Esophagus muscularis mucosa (tissue), 4 donors: ENCODE data around the gene POMT1. TPM values are rescaled to one million over a fixed set of nuclear protein-coding genes. Genes with fewer than 3 reads are reported as not detected.

Experiments used
- DNase-seq: peaks from one replicate; pipeline ENCODE4 v3.0.0-alpha.2; 2017; ENCODE audit errors: extremely low spot score
- H3K27ac ChIP-seq, 4 donors: fragments of 200-600 bp; sonication (generic); replicated peaks in 1 of 4; 1 replicate in 3 of 4; 2 replicates in 1 of 4; pipeline ENCODE4 v1.5.1; 2016 to 2019; ENCODE audit warnings: mild to moderate bottlenecking in 1 of 4
- H3K27me3 ChIP-seq, 4 donors: fragments of 200-600 bp; sonication (generic); one replicate each; pipeline versions ENCODE4 v1.5.1 to v1.6.0; 2016 to 2019
- H3K36me3 ChIP-seq, 4 donors: fragments of 200-600 bp; sonication (generic); one replicate each; pipeline ENCODE4 v1.5.1; 2016 to 2019
- H3K4me1 ChIP-seq, 4 donors: fragments of 200-600 bp; sonication (generic); one replicate each; pipeline ENCODE4 v1.5.1; 2016 to 2019
- H3K4me3 ChIP-seq, 4 donors: fragments of 200-600 bp; sonication (generic); 1 replicate in 2 of 4; 2 replicates in 2 of 4; pipeline ENCODE4 v1.5.1; 2016 to 2019; ENCODE audit warnings: mild to moderate bottlenecking in 4 of 4, moderate library complexity in 1 of 4
- H3K9me3 ChIP-seq, 4 donors: fragments of 200-600 bp; sonication (generic); 1 replicate in 3 of 4; 2 replicates in 1 of 4; pipeline ENCODE4 v1.5.1; 2016 to 2019
- CTCF ChIP-seq, 3 experiments: fragments of 200-600 bp in 2 of 3; fragments of 450-650 bp in 1 of 3; sonication (generic) in 2 of 3; IDR thresholded peaks; one replicate each; pipeline ENCODE4 v1.5.1; 2017 to 2019; ENCODE audit warnings: antibody characterized with exemption in 3 of 3, mild to moderate bottlenecking in 2 of 3, moderate library complexity in 1 of 3
- EP300 ChIP-seq: sonication (generic); formaldehyde crosslinking; IDR thresholded peaks from one replicate; pipeline ENCODE4 v1.6.1; 2017; ENCODE audit warnings: antibody characterized with exemption
- POLR2A ChIP-seq: fragments of 450-650 bp; IDR thresholded peaks from one replicate; pipeline ENCODE4 v1.6.1; 2017; ENCODE audit warnings: antibody characterized with exemption, moderate library complexity, mild to moderate bottlenecking, low read depth
- POLR2AphosphoS5 ChIP-seq, 2 donors: sonication (generic); formaldehyde crosslinking; IDR thresholded peaks; one replicate each; pipeline ENCODE4 v1.6.1; 2017; ENCODE audit warnings: antibody characterized with exemption in 2 of 2
- WGBS: methylation state at CpG from one replicate; pipeline ENCODE4 v1.1.5; 2018; 5-methylcytosine and 5-hydroxymethylcytosine counted together
- intact Hi-C: fragments of 100-400 bp; cut with DNase I; formaldehyde crosslinking; loops from one replicate; pipeline ENCODE4 v1.15.1; 2023
- total RNA-seq, 4 donors: library from RNA; depleted of rRNA; stranded (reverse); fragments of >200 nt; gene quantifications; one replicate each; pipeline versions ENCODE4 v1.1.0 to v1.2.1, GENCODE V29; 2016

The POMT1 gene
- total RNA-seq, 4 donors from 2014 or later, result 22.6 to 39.2 (median 25.0) TPM

GRCh38 chr9:131490514-131490913 lies 12.2 kb upstream of the POMT1 start:
- Histone ChIP-seq H3K36me3 (peaks cover 86 to 100% (median 100%) of the 10 kb centered on the region in 4 donors), H3K9me3 (no peaks in the 10 kb centered on the region), H3K4me1 (peaks cover 10 to 22% (median 20%) of the 10 kb centered on the region in 4 donors), H3K4me3 (no peak overlapping the region), H3K27me3 (no peaks in the 10 kb centered on the region), H3K27ac (no peak overlapping the region)
- TF ChIP-seq POLR2AphosphoS5 (IDR thresholded peaks at IDR 0.05), result no peak
- TF ChIP-seq POLR2A, result no peak
- DNase-seq, result no peak
- intact Hi-C loops, result no loop called here
- WGBS, result 68% methylated on average over 8 of the region's 8 CpGs

- H3K4me1 ChIP-seq, result peaks cover 8 to 17% (median 13%) of the 10 kb centered on the region in 4 donors
- no peaks in the 10 kb centered on the region for H3K27me3 ChIP-seq
- intact Hi-C loops, result no loop called here
- H3K27ac ChIP-seq, result no peak overlapping the region
- DNase-seq, result no peak
- H3K9me3 ChIP-seq, result no peaks in the 10 kb centered on the region
- TF ChIP-seq POLR2A, result no peak
- no peak for TF ChIP-seq EP300
- no peak for TF ChIP-seq CTCF (IDR thresholded peaks at IDR 0.05)
- no peak for TF ChIP-seq POLR2AphosphoS5 (IDR thresholded peaks at IDR 0.05)
- no peak overlapping the region for H3K4me3 ChIP-seq
- H3K36me3 ChIP-seq, result peaks cover 87 to 100% (median 100%) of the 10 kb centered on the region in 4 donors
- WGBS, result 92% methylated on average over 20 of the region's 20 CpGs
Observed at GRCh38 chr9:131491001-131491710, 11.6 kb upstream of the POMT1 start.

GRCh38 chr9:131492070-131492469 lies 10.6 kb upstream of the POMT1 start:
- H3K27ac ChIP-seq, result no peak overlapping the region
- peaks cover 88 to 100% (median 100%) of the 10 kb centered on the region in 4 donors for H3K36me3 ChIP-seq
- intact Hi-C loops, result no loop called here
- no peak overlapping the region for H3K4me3 ChIP-seq
- TF ChIP-seq EP300, result no peak
- TF ChIP-seq CTCF (IDR thresholded peaks at IDR 0.05), result no peak
- no peak for TF ChIP-seq POLR2AphosphoS5 (IDR thresholded peaks at IDR 0.05)
- DNase-seq, result no peak
- WGBS, result no CpG with 5 or more reads among the region's 6 CpGs
- H3K4me1 ChIP-seq, result peaks cover 0 to 8% (median 4%) of the 10 kb centered on the region in 4 donors
- no peaks in the 10 kb centered on the region for H3K9me3 ChIP-seq
- no peaks in the 10 kb centered on the region for H3K27me3 ChIP-seq

- intact Hi-C loops, result no loop called here
- Histone ChIP-seq H3K4me3 (no peak overlapping the region), H3K27me3 (no peaks in the 10 kb centered on the region), H3K36me3 (peaks cover 87 to 100% (median 100%) of the 10 kb centered on the region in 4 donors), H3K27ac (no peak overlapping the region), H3K9me3 (no peaks in the 10 kb centered on the region), H3K4me1 (no peaks in the 10 kb centered on the region)
- no peak for DNase-seq
- TF ChIP-seq POLR2A (no peak), CTCF (IDR thresholded peaks at IDR 0.05) (no peak), EP300 (no peak), POLR2AphosphoS5 (IDR thresholded peaks at IDR 0.05) (no peak)
- WGBS, result 91% methylated on average over 14 of the region's 22 CpGs
Observed at GRCh38 chr9:131494296-131494870, 8.3 kb upstream of the POMT1 start.

GRCh38 chr9:131495785-131496184 lies 6.9 kb upstream of the POMT1 start:
- Histone ChIP-seq H3K27ac (no peak overlapping the region), H3K36me3 (peaks cover 81 to 97% (median 95%) of the 10 kb centered on the region in 4 donors), H3K27me3 (no peaks in the 10 kb centered on the region), H3K9me3 (no peaks in the 10 kb centered on the region), H3K4me3 (no peak overlapping the region), H3K4me1 (peaks cover 0 to under 1% (median 0%) of the 10 kb centered on the region in 4 donors)
- 85% methylated on average over 19 of the region's 22 CpGs for WGBS
- no peak for TF ChIP-seq POLR2AphosphoS5 (IDR thresholded peaks at IDR 0.05)
- TF ChIP-seq POLR2A, result no peak
- TF ChIP-seq EP300, result no peak
- no peak for TF ChIP-seq CTCF (IDR thresholded peaks at IDR 0.05)
- DNase-seq, result no peak
- intact Hi-C loops, result no loop called here
